H1 (cell line): ENCODE measurements around the gene C2CD3. TPM values are rescaled to one million over a fixed set of nuclear protein-coding genes. Genes with fewer than 3 reads are reported as not detected.

Experiments used
- HDAC6 ChIP-seq: IDR thresholded peaks from one replicate; pipeline ENCODE4 v1.7.1; 2012; ENCODE audit warnings: low read depth, mild to moderate bottlenecking, inconsistent platforms, low read length, moderate library complexity
- MAX ChIP-seq: IDR thresholded peaks from 2 replicates; pipeline ENCODE4 v1.6.1; 2012; ENCODE audit warnings: inconsistent platforms
- POLR2A ChIP-seq, 2 experiments: IDR thresholded peaks; 1 replicate in 1 of 2; 2 replicates in 1 of 2; pipeline ENCODE4 v1.6.1; 2011; ENCODE audit warnings: low read depth in 2 of 2, low read length in 2 of 2, mild to moderate bottlenecking in 2 of 2; ENCODE audit errors: control extremely low read depth in 1 of 2
- TBP ChIP-seq: IDR thresholded peaks from 2 replicates; pipeline ENCODE4 v1.6.1; 2011; ENCODE audit warnings: low read depth, low read length, improper control_type of control experiment
- polyA plus RNA-seq, 7 experiments: library from polyadenylated mRNA; depleted of rRNA in 3 of 7; stranded (reverse) in 5 of 7; unstranded in 2 of 7; fragments of >200 nt in 5 of 7; fragments of 200-250 nt in 2 of 7; gene quantifications; 1 replicate in 5 of 7; 2 replicates in 1 of 7; 4 replicates in 1 of 7; pipeline versions ENCODE4 v1.2.1 to v1.2.3, GENCODE V29; 2011 to 2013; ENCODE audit warnings: missing spikeins in 2 of 7, mixed read lengths in 2 of 7
- total RNA-seq: library from RNA; stranded (reverse); fragmentation: NEBNext Ultra II Directional; extraction: Animal tissue kit (Norgen Biotek cat#: 25700); gene quantifications from 2 replicates; pipeline ENCODE4 v1.2.1, GENCODE V29; 2021

The C2CD3 gene
- total and polyA plus RNA-seq, 2 of the 8 experiments (the other 6 are each of a cell fraction or from before 2014, with no cell fraction given) = 11.0 to 29.1 TPM

GRCh38 chr11:74077193-74077592 is 93.6 kb downstream of the C2CD3 start (continued):
- no peak for TF ChIP-seq MAX
- no peak for TF ChIP-seq HDAC6
- no peak for TF ChIP-seq TBP
- no peak for TF ChIP-seq POLR2A (IDR thresholded peaks at IDR 0.05; ENCODE audit: control extremely low read depth in 1 of 2, low read depth in 2 of 2, low read length in 2 of 2)
